ENCODE measurements around the gene VPS35. TPM values are rescaled to one million over a fixed set of nuclear protein-coding genes. Genes with fewer than 3 reads are reported as not detected.

Gene VPS35
- total RNA-seq, result 154 and 159 TPM in 2 replicates

GRCh38 chr16:46688654-46689364 is at the start of gene VPS35:
TSS of gene VPS35 (minus strand) at chr16:46689178. CDS start at chr16:46689133, 45 bp downstream.
- TF ChIP-seq CTCF (IDR thresholded peaks at IDR 0.05; ENCODE audit: extremely low read depth, low read depth, low read length), result no peak
- Histone ChIP-seq H3K36me3 (ENCODE audit: insufficient read depth, low read length) (peaks cover 4% of the 10 kb centered on the region), H3K27me3 (ENCODE audit: insufficient read depth, low read length) (no peaks in the 10 kb centered on the region), H2AFZ (ENCODE audit: low read length) (peak within 1 kb of the TSS; percentile 97), H3K4me2 (ENCODE audit: insufficient read depth, low read length) (peak within 1 kb of the TSS; percentile 96), H4K20me1 (ENCODE audit: insufficient read depth, low read length) (peaks cover 32% of the 10 kb centered on the region), H3K4me3 (ENCODE audit: insufficient read depth, low read length) (peak within 1 kb of the TSS; percentile 87), H3K9me3 (ENCODE audit: low read depth, low read length) (no peaks in the 10 kb centered on the region), H3K4me1 (ENCODE audit: insufficient read depth, low read length) (peaks cover 34% of the 10 kb centered on the region), H3K79me2 (ENCODE audit: insufficient read depth, low read length) (peaks cover 71% of the 10 kb centered on the region), H3K27ac (ENCODE audit: low read depth, low read length) (peak within 1 kb of the TSS; percentile 95)
- peak; percentile 99 for DNase-seq (ENCODE audit: insufficient read length, low spot score, missing footprints)

GRCh38 chr16:46737621-46738214 is 48.7 kb upstream of the VPS35 start:
- H3K36me3 ChIP-seq (ENCODE audit: insufficient read depth, low read length), result no peaks in the 10 kb centered on the region
- no peak overlapping the region for H2AFZ ChIP-seq (ENCODE audit: low read length)
- no peaks in the 10 kb centered on the region for H3K79me2 ChIP-seq (ENCODE audit: insufficient read depth, low read length)
- no peak overlapping the region for H3K4me2 ChIP-seq (ENCODE audit: insufficient read depth, low read length)
- H3K27ac ChIP-seq (ENCODE audit: low read depth, low read length), result no peak overlapping the region
- no peaks in the 10 kb centered on the region for H4K20me1 ChIP-seq (ENCODE audit: insufficient read depth, low read length)
- no peak for TF ChIP-seq CTCF (IDR thresholded peaks at IDR 0.05; ENCODE audit: extremely low read depth, low read depth, low read length)
- H3K4me1 ChIP-seq (ENCODE audit: insufficient read depth, low read length), result no peaks in the 10 kb centered on the region
- no peaks in the 10 kb centered on the region for H3K27me3 ChIP-seq (ENCODE audit: insufficient read depth, low read length)
- H3K4me3 ChIP-seq (ENCODE audit: insufficient read depth, low read length), result no peak overlapping the region
- DNase-seq (ENCODE audit: insufficient read length, low spot score, missing footprints), result no peak
- H3K9me3 ChIP-seq (ENCODE audit: low read depth, low read length), result no peaks in the 10 kb centered on the region

GRCh38 chr16:46736695-46737094 is 47.7 kb upstream of the VPS35 start:
- Histone ChIP-seq H3K27me3 (ENCODE audit: insufficient read depth, low read length) (no peaks in the 10 kb centered on the region), H4K20me1 (ENCODE audit: insufficient read depth, low read length) (no peaks in the 10 kb centered on the region), H3K4me2 (ENCODE audit: insufficient read depth, low read length) (no peak overlapping the region), H3K4me1 (ENCODE audit: insufficient read depth, low read length) (no peaks in the 10 kb centered on the region), H3K79me2 (ENCODE audit: insufficient read depth, low read length) (no peaks in the 10 kb centered on the region), H3K4me3 (ENCODE audit: insufficient read depth, low read length) (no peak overlapping the region), H3K27ac (ENCODE audit: low read depth, low read length) (no peak overlapping the region), H3K9me3 (ENCODE audit: low read depth, low read length) (no peaks in the 10 kb centered on the region), H2AFZ (ENCODE audit: low read length) (no peak overlapping the region), H3K36me3 (ENCODE audit: insufficient read depth, low read length) (no peaks in the 10 kb centered on the region)
- DNase-seq (ENCODE audit: insufficient read length, low spot score, missing footprints), result peak; percentile 73
- TF ChIP-seq CTCF (IDR thresholded peaks at IDR 0.05; ENCODE audit: extremely low read depth, low read depth, low read length), result no peak

- Histone ChIP-seq H3K27me3 (ENCODE audit: insufficient read depth, low read length) (no peaks in the 10 kb centered on the region), H3K27ac (ENCODE audit: low read depth, low read length) (no peak overlapping the region), H3K36me3 (ENCODE audit: insufficient read depth, low read length) (no peaks in the 10 kb centered on the region), H4K20me1 (ENCODE audit: insufficient read depth, low read length) (no peaks in the 10 kb centered on the region), H2AFZ (ENCODE audit: low read length) (no peak overlapping the region), H3K79me2 (ENCODE audit: insufficient read depth, low read length) (no peaks in the 10 kb centered on the region), H3K4me1 (ENCODE audit: insufficient read depth, low read length) (no peaks in the 10 kb centered on the region), H3K9me3 (ENCODE audit: low read depth, low read length) (no peaks in the 10 kb centered on the region), H3K4me2 (ENCODE audit: insufficient read depth, low read length) (no peak overlapping the region), H3K4me3 (ENCODE audit: insufficient read depth, low read length) (no peak overlapping the region)
- no peak for TF ChIP-seq CTCF (IDR thresholded peaks at IDR 0.05; ENCODE audit: extremely low read depth, low read depth, low read length)
- DNase-seq (ENCODE audit: insufficient read length, low spot score, missing footprints), result no peak
Observed at GRCh38 chr16:46733319-46733830, 44.4 kb upstream of the VPS35 start.

Measured in osteoblast (primary cell).